Measurements from ENCODE around the gene ODF4. TPM values are rescaled to one million over a fixed set of nuclear protein-coding genes. Genes with fewer than 3 reads are reported as not detected.

ODF4 gene
- 1 to 10 TPM; 5.3 to 7.7 TPM for total RNA-seq
- polyA plus RNA-seq (ENCODE audit: insufficient read depth, low read depth, low replicate concordance), result 34.0 TPM
- long read RNA-seq, donor 1, result 0 reads
- long read RNA-seq, donor 2, result 0 reads

GRCh38 chr17:8339540-8339939 lies at the start of gene ODF4:
ODF4 (plus strand) TSS chr17:8339840; CDS start chr17:8340052, 212 bp downstream.
- no peak for DNase-seq
- Histone ChIP-seq H3K36me3 (ENCODE audit: low read depth, missing control alignments) (no peaks in the 10 kb centered on the region), H3K27me3 (no peaks in the 10 kb centered on the region), H3K9me3 (no peaks in the 10 kb centered on the region), H3K4me1 (peaks cover 3% of the 10 kb centered on the region), H3K4me3 (no peak within 1 kb of the TSS), H3K27ac (no peak within 1 kb of the TSS)
- TF ChIP-seq CTCF (IDR thresholded peaks at IDR 0.05) (no peak), POLR2A (IDR thresholded peaks at IDR 0.05) (no peak)
- 81 to 84% methylated on average over 2 of the region's 2 CpGs for WGBS, 2 donors
- intact Hi-C loops (cut with DNase I; ENCODE audit: low total_unique reads), result no loop called here

GRCh38 chr17:8290043-8290442 lies 49.6 kb upstream of the ODF4 start:
- Histone ChIP-seq H3K36me3 (ENCODE audit: low read depth, missing control alignments) (no peaks in the 10 kb centered on the region), H3K27ac (no peak overlapping the region), H3K4me3 (no peak overlapping the region), H3K4me1 (peaks cover 7% of the 10 kb centered on the region), H3K27me3 (no peaks in the 10 kb centered on the region), H3K9me3 (no peaks in the 10 kb centered on the region)
- no peak for TF ChIP-seq POLR2A (IDR thresholded peaks at IDR 0.05)
- TF ChIP-seq CTCF (IDR thresholded peaks at IDR 0.05), result no peak
- 41 to 48% methylated on average over 3 of the region's 3 CpGs for WGBS, 2 donors
- intact Hi-C loops (cut with DNase I; ENCODE audit: low total_unique reads), result no loop called here
- DNase-seq, result no peak

- Histone ChIP-seq H3K27ac (no peak overlapping the region), H3K36me3 (ENCODE audit: low read depth, missing control alignments) (no peaks in the 10 kb centered on the region), H3K9me3 (no peaks in the 10 kb centered on the region), H3K4me3 (no peak overlapping the region), H3K27me3 (no peaks in the 10 kb centered on the region), H3K4me1 (peaks cover 7% of the 10 kb centered on the region)
- intact Hi-C loops (cut with DNase I; ENCODE audit: low total_unique reads), result no loop called here
- TF ChIP-seq CTCF (IDR thresholded peaks at IDR 0.05), result no peak
- TF ChIP-seq POLR2A (IDR thresholded peaks at IDR 0.05), result no peak
- DNase-seq, result no peak
- 76 to 85% methylated on average over 5 of the region's 5 CpGs for WGBS, 2 donors
These were observed 46.8 kb upstream of the ODF4 start for GRCh38 chr17:8292639-8293395.

- H3K36me3 ChIP-seq (ENCODE audit: low read depth, missing control alignments), result no peaks in the 10 kb centered on the region
- H3K9me3 ChIP-seq, result no peaks in the 10 kb centered on the region
- 65 to 75% methylated on average over 7 to 9 of the region's 9 CpGs for WGBS, 2 donors
- no peak for TF ChIP-seq CTCF (IDR thresholded peaks at IDR 0.05)
- no peak for TF ChIP-seq POLR2A (IDR thresholded peaks at IDR 0.05)
- peak overlapping the region in 1 of 2 donors; percentile 93 for H3K27ac ChIP-seq
- intact Hi-C loops (cut with DNase I; ENCODE audit: low total_unique reads), result no loop called here
- no peak overlapping the region for H3K4me3 ChIP-seq
- H3K27me3 ChIP-seq, result no peaks in the 10 kb centered on the region
- no peak for DNase-seq
- H3K4me1 ChIP-seq, result peaks cover 4% of the 10 kb centered on the region
These were observed 45.3 kb upstream of the ODF4 start for GRCh38 chr17:8294361-8294760.
